IMR-90 (cell line): Measurements from ENCODE around the gene UBXN1. TPM values are rescaled to one million over a fixed set of nuclear protein-coding genes. Genes with fewer than 3 reads are reported as not detected.

Source experiments
- ATAC-seq: fragments of 200-7000 bp; cut with Tn5 transposase; 2 replicates; pipeline ENCODE4 v1.9.1; 2020; ENCODE audit warnings: low read depth, mild to moderate bottlenecking, moderate library complexity
- BruUV-seq: library from RNA; stranded (reverse); fragments of 400-500 nt; replicated peaks from 2 replicates; lab custom pipeline; 2021; lab: Mats Ljungman, UMichigan
- CTCF ChIA-PET: fragments of 300-600 bp; formaldehyde crosslinking; extraction: SDS; loops from one replicate; lab custom pipeline; 2021; ENCODE audit warnings: antibody characterized with exemption; lab: Yijun Ruan, JAX
- POLR2A ChIA-PET: fragments of 300-600 bp; sonication (Branson Sonifier 250); formaldehyde crosslinking; loops from one replicate; lab custom pipeline; 2022; ENCODE audit warnings: antibody characterized with exemption; ENCODE audit not compliant: unreplicated experiment; lab: Charles Lee
- DNase-seq: peaks from one replicate; pipeline ENCODE4 v3.0.0; 2013
- H2AFZ ChIP-seq: replicated peaks from 2 replicates; pipeline ENCODE3; 2013; ENCODE audit warnings: low read length, mild to moderate bottlenecking; ENCODE audit not compliant: poor library complexity
- H2AK5ac ChIP-seq: 2 replicates; pipeline ENCODE4 v1.6.1; 2013; ENCODE audit warnings: low read depth, low read length, inconsistent platforms
- H2AK9ac ChIP-seq: replicated peaks from 2 replicates; pipeline ENCODE3; 2013; ENCODE audit warnings: mild to moderate bottlenecking, low read depth, low read length, moderate library complexity; ENCODE audit not compliant: poor library complexity
- H2BK120ac ChIP-seq: 2 replicates; pipeline ENCODE4 v1.6.1; 2013; ENCODE audit warnings: low read depth, low read length, inconsistent platforms
- H2BK15ac ChIP-seq: 3 replicates; pipeline ENCODE4 v1.6.1; 2013; ENCODE audit warnings: low read depth, low read length, inconsistent platforms
- H2BK20ac ChIP-seq: 2 replicates; pipeline ENCODE4 v1.6.1; 2013; ENCODE audit warnings: low read depth, mild to moderate bottlenecking, inconsistent platforms, low read length, moderate library complexity
- H2BK5ac ChIP-seq: 2 replicates; pipeline ENCODE4 v1.6.1; 2013; ENCODE audit warnings: mild to moderate bottlenecking, low read depth, low read length, inconsistent platforms; ENCODE audit not compliant: poor library complexity, severe bottlenecking
- H3K14ac ChIP-seq: replicated peaks from 2 replicates; pipeline ENCODE4 v1.6.1; 2013; ENCODE audit warnings: low read depth, low read length, inconsistent platforms
- H3K18ac ChIP-seq: 2 replicates; pipeline ENCODE4 v1.6.1; 2013; ENCODE audit warnings: low read depth, low read length, control low read depth
- H3K23ac ChIP-seq: 2 replicates; pipeline ENCODE4 v1.6.1; 2013; ENCODE audit warnings: low read depth, low read length, inconsistent platforms
- H3K27ac ChIP-seq: 2 replicates; pipeline ENCODE4 v1.5.1; 2013; ENCODE audit warnings: mild to moderate bottlenecking, control low read depth, low read length; ENCODE audit not compliant: insufficient read depth
- H3K27me3 ChIP-seq: 2 replicates; pipeline ENCODE4 v1.6.1; 2013; ENCODE audit warnings: low read length; ENCODE audit not compliant: control insufficient read depth, insufficient read depth
- H3K36me3 ChIP-seq: 2 replicates; pipeline ENCODE4 v1.6.1; 2013; ENCODE audit warnings: low read length, mixed read lengths; ENCODE audit not compliant: control insufficient read depth, insufficient read depth
- H3K4ac ChIP-seq: 2 replicates; pipeline ENCODE4 v1.6.1; 2013; ENCODE audit warnings: low read depth, low read length, inconsistent platforms
- H3K4me1 ChIP-seq: 2 replicates; pipeline ENCODE4 v1.6.1; 2013; ENCODE audit warnings: low read length, mixed read lengths; ENCODE audit not compliant: control insufficient read depth, insufficient read depth
- H3K4me2 ChIP-seq: 2 replicates; pipeline ENCODE4 v1.6.1; 2013; ENCODE audit warnings: low read depth, mild to moderate bottlenecking, control low read depth, low read length, moderate library complexity
- H3K4me3 ChIP-seq: 2 replicates; pipeline ENCODE4 v1.5.1; 2013; ENCODE audit warnings: low read depth, mild to moderate bottlenecking, control low read depth, low read length, moderate library complexity; ENCODE audit not compliant: insufficient read depth
- H3K56ac ChIP-seq: 2 replicates; pipeline ENCODE4 v1.6.1; 2013; ENCODE audit warnings: low read length, inconsistent platforms; ENCODE audit not compliant: insufficient read depth; ENCODE audit errors: extremely low read depth
- H3K79me1 ChIP-seq, 2 experiments: 2 replicates each; pipeline ENCODE4 v1.6.1; 2013; ENCODE audit warnings: low read length in 2 of 2, inconsistent platforms in 1 of 2, low read depth in 1 of 2
- H3K9ac ChIP-seq: 2 replicates; pipeline ENCODE4 v1.6.1; 2013; ENCODE audit warnings: low read depth, low read length, control low read depth
- H3K9me1 ChIP-seq: 2 replicates; pipeline ENCODE4 v1.6.1; 2013; ENCODE audit warnings: low read length, inconsistent platforms; ENCODE audit not compliant: insufficient read depth
- H3K9me3 ChIP-seq: 2 replicates; pipeline ENCODE4 v1.6.1; 2013; ENCODE audit warnings: low read length; ENCODE audit not compliant: control insufficient read depth, insufficient read depth
- H4K20me1 ChIP-seq: 2 replicates; pipeline ENCODE4 v1.6.1; 2013; ENCODE audit warnings: low read length, inconsistent platforms; ENCODE audit not compliant: insufficient read depth
- H4K5ac ChIP-seq: 2 replicates; pipeline ENCODE4 v1.6.1; 2013; ENCODE audit warnings: mild to moderate bottlenecking, low read depth, low read length, control low read depth
- H4K8ac ChIP-seq, 2 experiments: 2 replicates each; pipeline ENCODE4 v1.6.1; 2013; ENCODE audit warnings: low read depth in 2 of 2, low read length in 2 of 2, control low read depth in 1 of 2, inconsistent platforms in 1 of 2
- H4K91ac ChIP-seq: 2 replicates; pipeline ENCODE4 v1.6.1; 2013; ENCODE audit warnings: low read depth, low read length, inconsistent platforms; ENCODE audit not compliant: insufficient read depth
- CTCF ChIP-seq: conservative IDR thresholded peaks from 2 replicates; pipeline ENCODE4 v1.5.1; 2012; ENCODE audit warnings: mild to moderate bottlenecking, low read depth, low read length, improper control_type of control experiment
- RFX5 ChIP-seq: IDR thresholded peaks from 2 replicates; pipeline ENCODE4 v1.8.0; 2012; ENCODE audit warnings: low read depth, mild to moderate bottlenecking, low read length, moderate library complexity
- WGBS, 2 experiments: methylation state at CpG; one replicate each; pipeline versions ENCODE4 v1.1.5 to v1.1.7; 2013; ENCODE audit warnings: missing lambda C conversion rate in 2 of 2; ENCODE audit not compliant: insufficient read length in 1 of 2; ENCODE audit errors: extremely low coverage in 2 of 2; 5-methylcytosine and 5-hydroxymethylcytosine counted together
- dilution Hi-C: fragments of 300-500 bp; cut with HindIII; formaldehyde crosslinking; loops from one replicate; pipeline ENCODE4 v1.14.3; 2018; ENCODE audit warnings: low sequenced_read_pairs; ENCODE audit not compliant: unreplicated experiment
- in situ Hi-C: fragments of 300-500 bp; cut with MboI; formaldehyde crosslinking; loops from 3 replicates; pipeline ENCODE4 v1.14.3; 2019; ENCODE audit warnings: low sequenced_read_pairs, inconsistent platforms, mixed read lengths
- intact Hi-C: fragments of 100-400 bp; cut with micrococcal nuclease; formaldehyde crosslinking; loops from 2 replicates; pipeline ENCODE4 v1.10.0; 2022
- polyA plus RNA-seq, 3 experiments: library from polyadenylated mRNA; depleted of rRNA; stranded (reverse); fragments of >200 nt; gene quantifications; 2 replicates each; pipeline ENCODE4 v1.2.3, GENCODE V29; 2012; ENCODE audit warnings: low replicate concordance in 1 of 3
- total RNA-seq: library from RNA; depleted of rRNA; stranded (reverse); fragments of >200 nt; gene quantifications from 2 replicates; pipeline ENCODE4 v1.2.3, GENCODE V29; 2012

UBXN1 gene
- total and polyA plus RNA-seq, 2 of the 4 experiments (the other 2 are of a cell fraction): 50.0 to 81.6 TPM

GRCh38 chr11:62726915-62727164 lies 48.0 kb upstream of the UBXN1 start:
- peak overlapping the region; percentile 76 for H2AK9ac ChIP-seq
- no CpG with 5 or more reads among the region's 37 CpGs for WGBS, 2 experiments
- H3K14ac ChIP-seq: peak overlapping the region; percentile 82; the same call in 1 of the 2 replicates
- POLR2A ChIA-PET: interaction anchor here (0.8 to 1.8 kb wide), 7 partner anchors 9 to 129 kb away, joined by 3 to 7 read pairs (median 5); partner anchors contain the start of genes LBHD1, STX5, UQCC3 and ZBTB3
- ATAC-seq: peak; percentile 8
- peak overlapping the region; percentile 39 to 98; a peak in 1 of 4 replicates for H4K8ac ChIP-seq
- peaks cover 17 to 38% of the 10 kb centered on the region in 2 experiments for H3K79me1 ChIP-seq
- H3K4me3 ChIP-seq: peak overlapping the region; percentile 85
- peak overlapping the region; percentile 97 for H2BK5ac ChIP-seq
- no TSS peak for BruUV-seq
- H3K56ac ChIP-seq: no peak overlapping the region
- CTCF ChIA-PET: no interaction called here
- H2BK20ac ChIP-seq: no peak overlapping the region
- H3K27ac ChIP-seq: peak overlapping the region; percentile 96
- H4K91ac ChIP-seq: peak overlapping the region; percentile 52; the same call in 1 of the 2 replicates
- peak overlapping the region; percentile 99; the same call in 1 of the 2 replicates for H3K4me2 ChIP-seq
- in situ Hi-C loops: no loop called here
- no peak overlapping the region for H3K18ac ChIP-seq
- dilution Hi-C loops: no loop called here
- H2AFZ ChIP-seq: peak overlapping the region; percentile 92
- H3K4me1 ChIP-seq: peaks cover 6% of the 10 kb centered on the region
- H3K9ac ChIP-seq: peak overlapping the region; percentile 87
- H4K20me1 ChIP-seq: peaks cover 46% of the 10 kb centered on the region
- intact Hi-C loops: loop anchor here (5.0 kb wide), 2 partner anchors 35 to 135 kb away; partner anchors contain the start of gene POLR2G
- H3K23ac ChIP-seq: peak overlapping the region; percentile 88; the same call in 1 of the 2 replicates
- no peaks in the 10 kb centered on the region for H3K27me3 ChIP-seq
- no peak overlapping the region for H4K5ac ChIP-seq
- peak overlapping the region; percentile 61; the same call in 1 of the 2 replicates for H2AK5ac ChIP-seq
- H3K36me3 ChIP-seq: peaks cover 18% of the 10 kb centered on the region
- H2BK120ac ChIP-seq: no peak overlapping the region
- no peak for DNase-seq
- H2BK15ac ChIP-seq: no peak overlapping the region
- TF ChIP-seq CTCF: 0 out of 2 replicates have a peak, but pooled peaks have one; percentile 5
- TF ChIP-seq RFX5: no peak
- peak overlapping the region; percentile 69 for H3K4ac ChIP-seq
- peaks cover 4% of the 10 kb centered on the region; the same call in 1 of the 2 replicates for H3K9me1 ChIP-seq
- H3K9me3 ChIP-seq: no peaks in the 10 kb centered on the region
